Ovary (tissue), 3 donors: ENCODE measurements around the gene SRRM1.

Experiments
- EP300 ChIP-seq: sonication (generic); formaldehyde crosslinking; IDR thresholded peaks from one replicate; pipeline ENCODE4 v1.6.1; 2017; ENCODE audit warnings: antibody characterized with exemption
- POLR2A ChIP-seq: fragments of 450-650 bp; IDR thresholded peaks from one replicate; pipeline ENCODE4 v1.6.1; 2017; ENCODE audit warnings: antibody characterized with exemption, mild to moderate bottlenecking, moderate library complexity
- TF ChIP-seq, protein P1 (sequence below), 3 donors: fragments of 450-650 bp in 2 of 3; fragments of 200-600 bp in 1 of 3; IDR thresholded peaks; one replicate each; pipeline versions ENCODE4 v1.5.1 to v1.8.0; 2016 to 2022; ENCODE audit warnings: antibody characterized with exemption in 3 of 3, mild to moderate bottlenecking in 1 of 3
- donor health status: DM: no; HTN: no; CAD: no.

GRCh38 chr1:24673341-24673740 lies 30.2 kb downstream of the SRRM1 start:
- TF ChIP-seq, protein P1, sequence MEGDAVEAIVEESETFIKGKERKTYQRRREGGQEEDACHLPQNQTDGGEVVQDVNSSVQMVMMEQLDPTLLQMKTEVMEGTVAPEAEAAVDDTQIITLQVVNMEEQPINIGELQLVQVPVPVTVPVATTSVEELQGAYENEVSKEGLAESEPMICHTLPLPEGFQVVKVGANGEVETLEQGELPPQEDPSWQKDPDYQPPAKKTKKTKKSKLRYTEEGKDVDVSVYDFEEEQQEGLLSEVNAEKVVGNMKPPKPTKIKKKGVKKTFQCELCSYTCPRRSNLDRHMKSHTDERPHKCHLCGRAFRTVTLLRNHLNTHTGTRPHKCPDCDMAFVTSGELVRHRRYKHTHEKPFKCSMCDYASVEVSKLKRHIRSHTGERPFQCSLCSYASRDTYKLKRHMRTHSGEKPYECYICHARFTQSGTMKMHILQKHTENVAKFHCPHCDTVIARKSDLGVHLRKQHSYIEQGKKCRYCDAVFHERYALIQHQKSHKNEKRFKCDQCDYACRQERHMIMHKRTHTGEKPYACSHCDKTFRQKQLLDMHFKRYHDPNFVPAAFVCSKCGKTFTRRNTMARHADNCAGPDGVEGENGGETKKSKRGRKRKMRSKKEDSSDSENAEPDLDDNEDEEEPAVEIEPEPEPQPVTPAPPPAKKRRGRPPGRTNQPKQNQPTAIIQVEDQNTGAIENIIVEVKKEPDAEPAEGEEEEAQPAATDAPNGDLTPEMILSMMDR (IDR thresholded peaks at IDR 0.05), result no peak
- TF ChIP-seq POLR2A, result no peak
- TF ChIP-seq EP300, result no peak
